ENCODE measurements around the gene SLC26A4.

DNA sequence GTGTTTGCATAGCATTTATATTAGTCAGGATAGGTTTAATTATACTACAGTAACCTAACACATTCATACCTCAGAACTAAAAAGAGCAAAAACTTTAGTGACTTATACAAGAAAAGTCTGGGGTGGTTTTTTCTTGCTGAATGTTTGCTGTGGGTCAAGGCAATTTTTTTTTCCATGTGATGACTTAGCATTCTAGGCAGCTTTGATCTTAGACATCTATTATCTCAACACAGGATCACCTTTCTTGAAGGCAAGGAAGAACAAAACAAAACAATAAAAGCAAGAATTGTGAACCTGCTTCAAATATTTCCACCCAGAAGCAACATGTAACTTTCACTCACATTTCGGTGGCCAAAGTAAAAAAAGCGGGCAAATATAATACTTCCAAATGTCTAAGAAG lies 62.6 kb downstream of the SLC26A4 start:
- TF ChIP-seq, protein P1, sequence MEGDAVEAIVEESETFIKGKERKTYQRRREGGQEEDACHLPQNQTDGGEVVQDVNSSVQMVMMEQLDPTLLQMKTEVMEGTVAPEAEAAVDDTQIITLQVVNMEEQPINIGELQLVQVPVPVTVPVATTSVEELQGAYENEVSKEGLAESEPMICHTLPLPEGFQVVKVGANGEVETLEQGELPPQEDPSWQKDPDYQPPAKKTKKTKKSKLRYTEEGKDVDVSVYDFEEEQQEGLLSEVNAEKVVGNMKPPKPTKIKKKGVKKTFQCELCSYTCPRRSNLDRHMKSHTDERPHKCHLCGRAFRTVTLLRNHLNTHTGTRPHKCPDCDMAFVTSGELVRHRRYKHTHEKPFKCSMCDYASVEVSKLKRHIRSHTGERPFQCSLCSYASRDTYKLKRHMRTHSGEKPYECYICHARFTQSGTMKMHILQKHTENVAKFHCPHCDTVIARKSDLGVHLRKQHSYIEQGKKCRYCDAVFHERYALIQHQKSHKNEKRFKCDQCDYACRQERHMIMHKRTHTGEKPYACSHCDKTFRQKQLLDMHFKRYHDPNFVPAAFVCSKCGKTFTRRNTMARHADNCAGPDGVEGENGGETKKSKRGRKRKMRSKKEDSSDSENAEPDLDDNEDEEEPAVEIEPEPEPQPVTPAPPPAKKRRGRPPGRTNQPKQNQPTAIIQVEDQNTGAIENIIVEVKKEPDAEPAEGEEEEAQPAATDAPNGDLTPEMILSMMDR (IDR thresholded peaks at IDR 0.05; ENCODE audit: low read depth, low read length, poor library complexity, severe bottlenecking) = no peak
- TF ChIP-seq EZH2phosphoT487 (IDR thresholded peaks at IDR 0.05; ENCODE audit: borderline replicate concordance, low read length) = no peak
